Measurements from ENCODE around the gene CCR4.

DNA sequence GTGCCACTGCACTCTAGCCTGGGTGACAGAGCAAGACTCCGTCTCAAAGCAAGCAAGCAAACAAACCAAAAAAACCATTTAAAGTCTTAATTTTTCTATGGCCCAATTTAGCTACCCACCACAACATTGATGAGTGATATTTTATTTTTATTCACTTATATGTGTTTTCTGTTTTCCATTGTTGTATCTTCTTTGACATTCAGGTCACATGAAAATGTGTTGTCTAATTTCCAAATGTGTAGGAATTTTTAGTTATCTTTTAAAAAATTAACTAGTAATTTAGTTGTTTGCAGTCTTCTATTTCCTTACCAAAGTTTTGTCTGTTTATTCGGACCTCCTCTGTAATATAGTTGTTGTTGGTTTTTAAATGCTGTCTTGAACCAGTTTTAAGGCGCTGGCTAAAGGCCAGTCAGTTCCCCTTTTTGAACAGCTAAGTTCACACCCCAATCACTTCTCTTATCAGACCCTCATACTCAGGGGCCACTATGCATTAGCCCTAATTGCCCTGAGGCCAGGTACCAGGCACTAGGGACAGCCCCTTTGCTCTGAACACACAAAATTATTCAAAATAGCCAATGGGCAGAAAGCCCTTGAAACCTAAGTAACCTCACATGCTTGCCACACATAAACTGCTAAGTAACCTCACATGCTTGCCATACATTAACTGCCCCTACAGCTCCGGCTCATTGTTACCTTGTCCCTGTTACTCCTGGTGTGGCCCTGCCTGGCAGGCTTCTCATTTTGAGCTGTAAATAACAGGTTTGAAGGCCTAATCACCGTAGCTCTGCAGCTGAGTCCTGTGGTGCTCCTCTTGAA is 4.3 kb upstream of the CCR4 start:
- TF ChIP-seq EP300 (conservative IDR thresholded peaks at IDR 0.05; ENCODE audit: poor library complexity, severe bottlenecking) (no peak), TAF1 (IDR thresholded peaks at IDR 0.05; ENCODE audit: low read depth) (no peak), POLR2AphosphoS5 (IDR thresholded peaks at IDR 0.05) (no peak), EZH2 (IDR thresholded peaks at IDR 0.05; ENCODE audit: borderline replicate concordance, insufficient read depth, low read length, poor library complexity, severe bottlenecking) (no peak), RAD21 (conservative IDR thresholded peaks at IDR 0.05) (no peak), SMC3 (conservative IDR thresholded peaks at IDR 0.05; ENCODE audit: poor library complexity) (no peak)
- TF ChIP-seq, protein P1, sequence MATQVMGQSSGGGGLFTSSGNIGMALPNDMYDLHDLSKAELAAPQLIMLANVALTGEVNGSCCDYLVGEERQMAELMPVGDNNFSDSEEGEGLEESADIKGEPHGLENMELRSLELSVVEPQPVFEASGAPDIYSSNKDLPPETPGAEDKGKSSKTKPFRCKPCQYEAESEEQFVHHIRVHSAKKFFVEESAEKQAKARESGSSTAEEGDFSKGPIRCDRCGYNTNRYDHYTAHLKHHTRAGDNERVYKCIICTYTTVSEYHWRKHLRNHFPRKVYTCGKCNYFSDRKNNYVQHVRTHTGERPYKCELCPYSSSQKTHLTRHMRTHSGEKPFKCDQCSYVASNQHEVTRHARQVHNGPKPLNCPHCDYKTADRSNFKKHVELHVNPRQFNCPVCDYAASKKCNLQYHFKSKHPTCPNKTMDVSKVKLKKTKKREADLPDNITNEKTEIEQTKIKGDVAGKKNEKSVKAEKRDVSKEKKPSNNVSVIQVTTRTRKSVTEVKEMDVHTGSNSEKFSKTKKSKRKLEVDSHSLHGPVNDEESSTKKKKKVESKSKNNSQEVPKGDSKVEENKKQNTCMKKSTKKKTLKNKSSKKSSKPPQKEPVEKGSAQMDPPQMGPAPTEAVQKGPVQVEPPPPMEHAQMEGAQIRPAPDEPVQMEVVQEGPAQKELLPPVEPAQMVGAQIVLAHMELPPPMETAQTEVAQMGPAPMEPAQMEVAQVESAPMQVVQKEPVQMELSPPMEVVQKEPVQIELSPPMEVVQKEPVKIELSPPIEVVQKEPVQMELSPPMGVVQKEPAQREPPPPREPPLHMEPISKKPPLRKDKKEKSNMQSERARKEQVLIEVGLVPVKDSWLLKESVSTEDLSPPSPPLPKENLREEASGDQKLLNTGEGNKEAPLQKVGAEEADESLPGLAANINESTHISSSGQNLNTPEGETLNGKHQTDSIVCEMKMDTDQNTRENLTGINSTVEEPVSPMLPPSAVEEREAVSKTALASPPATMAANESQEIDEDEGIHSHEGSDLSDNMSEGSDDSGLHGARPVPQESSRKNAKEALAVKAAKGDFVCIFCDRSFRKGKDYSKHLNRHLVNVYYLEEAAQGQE (IDR thresholded peaks at IDR 0.05; ENCODE audit: borderline replicate concordance) = no peak
- TF ChIP-seq, protein P2, sequence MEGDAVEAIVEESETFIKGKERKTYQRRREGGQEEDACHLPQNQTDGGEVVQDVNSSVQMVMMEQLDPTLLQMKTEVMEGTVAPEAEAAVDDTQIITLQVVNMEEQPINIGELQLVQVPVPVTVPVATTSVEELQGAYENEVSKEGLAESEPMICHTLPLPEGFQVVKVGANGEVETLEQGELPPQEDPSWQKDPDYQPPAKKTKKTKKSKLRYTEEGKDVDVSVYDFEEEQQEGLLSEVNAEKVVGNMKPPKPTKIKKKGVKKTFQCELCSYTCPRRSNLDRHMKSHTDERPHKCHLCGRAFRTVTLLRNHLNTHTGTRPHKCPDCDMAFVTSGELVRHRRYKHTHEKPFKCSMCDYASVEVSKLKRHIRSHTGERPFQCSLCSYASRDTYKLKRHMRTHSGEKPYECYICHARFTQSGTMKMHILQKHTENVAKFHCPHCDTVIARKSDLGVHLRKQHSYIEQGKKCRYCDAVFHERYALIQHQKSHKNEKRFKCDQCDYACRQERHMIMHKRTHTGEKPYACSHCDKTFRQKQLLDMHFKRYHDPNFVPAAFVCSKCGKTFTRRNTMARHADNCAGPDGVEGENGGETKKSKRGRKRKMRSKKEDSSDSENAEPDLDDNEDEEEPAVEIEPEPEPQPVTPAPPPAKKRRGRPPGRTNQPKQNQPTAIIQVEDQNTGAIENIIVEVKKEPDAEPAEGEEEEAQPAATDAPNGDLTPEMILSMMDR (IDR thresholded peaks at IDR 0.05; ENCODE audit: poor library complexity, severe bottlenecking) = no peak
